ENCODE data around the gene SLC35E1. TPM values are rescaled to one million over a fixed set of nuclear protein-coding genes. Genes with fewer than 3 reads are reported as not detected.
A peak's percentile ranks its signal among the peaks of the same experiment; 100 is the strongest.

SLC35E1 gene
- total and polyA plus RNA-seq, 11 donors, result 20.4 to 44.0 (median 24.0) TPM

DNA sequence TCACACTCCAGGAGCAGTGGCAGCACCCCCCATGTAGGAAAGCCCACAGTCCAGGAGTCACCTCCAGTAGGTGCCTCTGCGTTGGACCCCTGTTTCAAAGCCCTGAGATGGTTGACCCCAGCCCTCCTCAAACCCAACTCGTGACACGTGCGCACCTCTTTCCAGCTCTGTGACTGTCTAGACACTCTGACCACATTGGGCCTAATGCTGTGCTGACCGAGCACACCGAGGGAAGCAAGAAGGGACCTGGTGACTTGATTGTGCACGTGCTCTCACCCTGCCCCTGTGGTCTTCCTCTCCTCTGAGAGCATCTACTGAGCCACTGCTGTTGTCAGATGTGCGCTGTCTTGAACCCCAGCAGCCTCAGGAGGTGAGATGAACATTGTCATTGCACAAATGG is 22.9 kb upstream of the SLC35E1 start:
- Histone ChIP-seq H3K9me3 (no peaks in the 10 kb centered on the region), H3K27ac (peak overlapping the region in 1 of 12 donors; percentile 24), H3K4me1 (peaks cover 5 to 89% (median 50%) of the 10 kb centered on the region in 12 donors), H3K36me3 (no peaks in the 10 kb centered on the region), H3K4me3 (no peak overlapping the region), H3K27me3 (no peaks in the 10 kb centered on the region)
- DNase-seq, result peak in 1 of 5 donors; percentile 9
- intact Hi-C loops (cut with DNase I), result no loop called here
- no peak for ATAC-seq
- TF ChIP-seq POLR2A (IDR thresholded peaks at IDR 0.05), result no peak
- TF ChIP-seq, protein P1, sequence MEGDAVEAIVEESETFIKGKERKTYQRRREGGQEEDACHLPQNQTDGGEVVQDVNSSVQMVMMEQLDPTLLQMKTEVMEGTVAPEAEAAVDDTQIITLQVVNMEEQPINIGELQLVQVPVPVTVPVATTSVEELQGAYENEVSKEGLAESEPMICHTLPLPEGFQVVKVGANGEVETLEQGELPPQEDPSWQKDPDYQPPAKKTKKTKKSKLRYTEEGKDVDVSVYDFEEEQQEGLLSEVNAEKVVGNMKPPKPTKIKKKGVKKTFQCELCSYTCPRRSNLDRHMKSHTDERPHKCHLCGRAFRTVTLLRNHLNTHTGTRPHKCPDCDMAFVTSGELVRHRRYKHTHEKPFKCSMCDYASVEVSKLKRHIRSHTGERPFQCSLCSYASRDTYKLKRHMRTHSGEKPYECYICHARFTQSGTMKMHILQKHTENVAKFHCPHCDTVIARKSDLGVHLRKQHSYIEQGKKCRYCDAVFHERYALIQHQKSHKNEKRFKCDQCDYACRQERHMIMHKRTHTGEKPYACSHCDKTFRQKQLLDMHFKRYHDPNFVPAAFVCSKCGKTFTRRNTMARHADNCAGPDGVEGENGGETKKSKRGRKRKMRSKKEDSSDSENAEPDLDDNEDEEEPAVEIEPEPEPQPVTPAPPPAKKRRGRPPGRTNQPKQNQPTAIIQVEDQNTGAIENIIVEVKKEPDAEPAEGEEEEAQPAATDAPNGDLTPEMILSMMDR (IDR thresholded peaks at IDR 0.05), result no peak
- WGBS, 4 donors, result 88 to 94% (median 93%) methylated on average over 8 of the region's 8 CpGs

GRCh38 chr19:16594681-16595091 is 22.5 kb upstream of the SLC35E1 start:
- DNase-seq (no peak), ATAC-seq (no peak)
- Histone ChIP-seq H3K4me1 (peaks cover 5 to 89% (median 53%) of the 10 kb centered on the region in 12 donors), H3K36me3 (no peaks in the 10 kb centered on the region), H3K27ac (peak overlapping the region in 1 of 12 donors; percentile 24), H3K27me3 (no peaks in the 10 kb centered on the region), H3K9me3 (no peaks in the 10 kb centered on the region), H3K4me3 (no peak overlapping the region)
- WGBS, 4 donors, result 76 to 83% (median 80%) methylated on average over 5 of the region's 5 CpGs
- no peak for TF ChIP-seq POLR2A (IDR thresholded peaks at IDR 0.05)
- TF ChIP-seq, protein P1 (IDR thresholded peaks at IDR 0.05), result no peak
- intact Hi-C loops (cut with DNase I), result no loop called here

DNA sequence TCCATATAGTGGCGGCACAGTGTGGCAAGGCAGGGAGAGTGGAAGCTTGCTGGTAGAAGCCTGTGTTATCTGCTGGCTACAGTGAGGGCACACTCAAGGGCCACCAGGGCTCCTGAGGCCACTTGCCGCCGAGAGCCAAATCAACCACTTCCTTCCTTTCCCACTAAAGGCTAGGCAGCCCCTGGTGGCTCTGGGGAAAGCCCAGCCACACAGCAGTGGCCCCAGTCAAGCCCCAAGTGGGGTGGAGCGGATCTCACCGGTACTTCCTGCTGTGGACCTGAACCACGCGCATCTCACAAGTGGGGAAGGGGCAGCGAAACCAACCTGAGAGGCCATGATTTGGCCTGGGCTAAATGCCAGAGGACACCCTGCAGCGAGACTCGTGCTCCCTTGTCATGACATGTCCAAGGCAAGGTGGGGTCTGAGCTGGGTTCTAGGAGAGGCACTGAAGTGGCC is 21.9 kb upstream of the SLC35E1 start:
- peak in 2 of 4 donors; percentile 25 to 29 for ATAC-seq
- Histone ChIP-seq H3K27ac (peak overlapping the region in 1 of 12 donors; percentile 24), H3K27me3 (no peaks in the 10 kb centered on the region), H3K36me3 (no peaks in the 10 kb centered on the region), H3K4me1 (peaks cover 2 to 89% (median 53%) of the 10 kb centered on the region in 12 donors), H3K9me3 (no peaks in the 10 kb centered on the region), H3K4me3 (no peak overlapping the region)
- WGBS, 4 donors, result 56 to 71% (median 65%) methylated on average over 10 of the region's 10 CpGs
- no peak for TF ChIP-seq POLR2A (IDR thresholded peaks at IDR 0.05)
- TF ChIP-seq, protein P1 (IDR thresholded peaks at IDR 0.05), result no peak
- intact Hi-C loops (cut with DNase I), result no loop called here
- peak in 1 of 5 donors; percentile 63 for DNase-seq

DNA sequence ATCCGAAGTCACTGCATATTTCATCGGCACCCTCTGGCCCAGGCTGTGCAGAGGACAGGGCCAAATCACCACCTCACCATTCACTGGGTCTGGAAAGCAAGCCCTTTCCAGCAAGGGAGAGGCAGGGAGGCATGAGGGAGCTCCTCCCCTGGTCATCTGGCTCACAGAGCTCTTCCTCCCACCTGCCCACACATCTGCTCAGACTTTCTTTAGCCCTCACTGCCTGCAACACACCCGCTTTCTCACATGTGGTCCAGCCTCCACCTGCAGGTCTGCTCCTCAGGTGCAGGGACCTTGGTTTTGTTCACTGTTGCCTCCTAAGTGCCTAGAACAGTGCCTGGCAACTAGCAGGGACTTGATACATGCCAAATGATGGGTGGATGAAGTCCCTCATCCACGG is 21.0 kb upstream of the SLC35E1 start:
- Histone ChIP-seq H3K36me3 (no peaks in the 10 kb centered on the region), H3K27me3 (no peaks in the 10 kb centered on the region), H3K4me3 (no peak overlapping the region), H3K9me3 (no peaks in the 10 kb centered on the region), H3K27ac (no peak overlapping the region), H3K4me1 (peaks cover 9 to 89% (median 56%) of the 10 kb centered on the region in 12 donors)
- ATAC-seq, result no peak
- peak in 1 of 5 donors; percentile 35 for DNase-seq
- 85 to 98% (median 95%) methylated on average over 4 of the region's 4 CpGs for WGBS, 4 donors
- TF ChIP-seq, protein P1 (IDR thresholded peaks at IDR 0.05), result no peak
- TF ChIP-seq POLR2A (IDR thresholded peaks at IDR 0.05), result no peak
- intact Hi-C loops (cut with DNase I), result no loop called here

Measured in heart left ventricle (tissue), 16 donors.